GM06990 (cell line): ENCODE results near the gene DLG2.

Source experiments
- DNase-seq: peaks from one replicate; pipeline ENCODE4 v3.0.0-alpha.2; 2011; ENCODE audit not compliant: insufficient read length; ENCODE audit errors: extremely low read depth
- H3K27me3 ChIP-seq: replicated peaks from 2 replicates; pipeline ENCODE4 v1.6.0; 2011; ENCODE audit warnings: low read length; ENCODE audit not compliant: control insufficient read depth, insufficient read depth
- H3K36me3 ChIP-seq: 2 replicates; pipeline ENCODE4 v1.5.1; 2011; ENCODE audit warnings: low read length; ENCODE audit not compliant: control insufficient read depth, insufficient read depth
- H3K4me3 ChIP-seq: replicated peaks from 2 replicates; pipeline ENCODE4 v1.5.1; 2011; ENCODE audit warnings: low read depth, mild to moderate bottlenecking, control low read depth, low read length
- TF ChIP-seq, protein P1 (sequence below): IDR thresholded peaks from 2 replicates; pipeline ENCODE4 v1.5.1; 2011; ENCODE audit warnings: low read length, control low read depth, mild to moderate bottlenecking, inconsistent platforms; ENCODE audit not compliant: insufficient read depth, poor library complexity, severe bottlenecking

DLG2 gene

DNA sequence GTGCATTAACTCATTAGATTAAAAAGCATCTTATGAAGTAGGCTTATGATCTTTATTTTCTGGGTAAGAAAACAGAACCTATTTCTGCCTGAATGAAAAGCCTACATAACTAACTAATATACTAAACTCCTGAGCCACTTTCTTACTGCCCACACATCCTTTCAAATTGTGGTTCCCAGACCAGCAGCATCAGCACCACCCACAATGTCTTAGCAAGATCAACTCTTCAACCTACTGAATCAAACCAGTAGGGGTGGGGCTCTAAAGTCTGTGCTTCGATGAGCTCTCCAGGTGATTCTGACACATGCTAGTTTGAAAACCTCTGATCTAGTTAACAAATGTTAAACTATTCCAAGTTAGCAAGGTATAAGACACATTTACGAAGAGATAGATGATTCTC, 462.4 kb downstream of the DLG2 start:
- DNase-seq = no peak
- TF ChIP-seq, protein P1, sequence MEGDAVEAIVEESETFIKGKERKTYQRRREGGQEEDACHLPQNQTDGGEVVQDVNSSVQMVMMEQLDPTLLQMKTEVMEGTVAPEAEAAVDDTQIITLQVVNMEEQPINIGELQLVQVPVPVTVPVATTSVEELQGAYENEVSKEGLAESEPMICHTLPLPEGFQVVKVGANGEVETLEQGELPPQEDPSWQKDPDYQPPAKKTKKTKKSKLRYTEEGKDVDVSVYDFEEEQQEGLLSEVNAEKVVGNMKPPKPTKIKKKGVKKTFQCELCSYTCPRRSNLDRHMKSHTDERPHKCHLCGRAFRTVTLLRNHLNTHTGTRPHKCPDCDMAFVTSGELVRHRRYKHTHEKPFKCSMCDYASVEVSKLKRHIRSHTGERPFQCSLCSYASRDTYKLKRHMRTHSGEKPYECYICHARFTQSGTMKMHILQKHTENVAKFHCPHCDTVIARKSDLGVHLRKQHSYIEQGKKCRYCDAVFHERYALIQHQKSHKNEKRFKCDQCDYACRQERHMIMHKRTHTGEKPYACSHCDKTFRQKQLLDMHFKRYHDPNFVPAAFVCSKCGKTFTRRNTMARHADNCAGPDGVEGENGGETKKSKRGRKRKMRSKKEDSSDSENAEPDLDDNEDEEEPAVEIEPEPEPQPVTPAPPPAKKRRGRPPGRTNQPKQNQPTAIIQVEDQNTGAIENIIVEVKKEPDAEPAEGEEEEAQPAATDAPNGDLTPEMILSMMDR = no peak
- Histone ChIP-seq H3K27me3 (no peaks in the 10 kb centered on the region), H3K4me3 (no peak overlapping the region), H3K36me3 (no peaks in the 10 kb centered on the region)

DNA sequence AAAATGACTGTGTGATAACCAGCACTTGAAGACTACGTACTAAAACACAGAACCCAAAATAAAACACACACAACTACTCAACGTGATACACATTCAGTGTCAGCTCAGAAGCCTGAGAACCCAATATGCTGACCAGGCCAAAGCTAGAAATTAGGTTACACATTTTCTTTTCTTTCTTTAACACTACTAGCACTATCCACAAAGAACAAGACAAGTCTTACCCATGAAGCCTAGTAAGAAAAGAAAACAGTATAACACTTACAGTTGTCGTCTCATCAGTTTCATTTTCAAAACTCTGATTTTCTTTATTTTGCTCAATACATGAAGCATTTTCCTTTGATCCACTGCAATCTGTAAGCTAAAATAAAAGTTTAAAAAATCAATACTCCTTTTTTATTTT, 472.9 kb downstream of the DLG2 start:
- H3K4me3 ChIP-seq = no peak overlapping the region

DNA sequence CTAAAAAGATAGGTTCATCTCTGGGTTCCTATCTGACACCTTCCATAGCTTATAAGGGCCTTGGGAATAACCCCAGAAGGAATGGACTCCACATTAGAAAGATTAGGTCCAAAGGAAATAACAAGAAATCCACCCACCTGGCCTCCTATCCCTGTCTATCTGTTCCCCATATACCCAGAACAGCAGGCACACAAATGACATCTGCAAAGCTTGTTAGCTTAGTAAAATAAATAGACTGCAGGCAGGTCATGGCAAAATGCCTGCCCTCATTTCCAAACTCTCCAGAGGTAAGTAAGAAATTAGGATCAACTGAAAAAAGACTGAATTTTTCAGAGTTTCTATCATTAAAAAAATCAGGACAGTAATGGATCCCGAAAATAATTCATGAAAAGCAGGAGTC, 489.5 kb downstream of the DLG2 start:
- TF ChIP-seq, protein P1 = no peak
- Histone ChIP-seq H3K36me3 (no peaks in the 10 kb centered on the region), H3K4me3 (no peak overlapping the region), H3K27me3 (no peaks in the 10 kb centered on the region)
- no peak for DNase-seq

More for the DNA sequence above, 472.9 kb downstream of the DLG2 start:
- no peak for DNase-seq
- no peaks in the 10 kb centered on the region for H3K27me3 ChIP-seq
- no peaks in the 10 kb centered on the region for H3K36me3 ChIP-seq
- TF ChIP-seq, protein P1 = no peak

DNA sequence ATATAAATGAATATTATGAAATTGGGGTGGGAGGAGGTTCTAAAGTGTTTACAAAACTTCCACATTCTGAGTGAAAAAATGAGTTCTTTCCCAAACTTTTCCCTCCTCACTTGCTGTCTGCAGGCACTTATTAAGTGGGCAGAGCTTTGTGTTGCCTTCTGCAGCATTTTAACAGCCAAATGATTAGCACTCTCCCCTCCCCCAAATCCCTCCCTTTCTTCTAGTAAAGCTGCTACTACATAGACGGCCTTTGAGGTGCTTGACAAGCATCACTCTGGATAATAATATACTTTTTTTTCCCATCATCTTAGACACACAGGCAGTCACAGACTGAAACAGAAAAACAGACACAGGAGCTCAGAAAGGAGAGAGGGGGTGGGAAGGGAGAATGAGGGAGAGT, 493.5 kb downstream of the DLG2 start:
- H3K27me3 ChIP-seq = no peaks in the 10 kb centered on the region
- TF ChIP-seq, protein P1 = no peak
- H3K36me3 ChIP-seq = no peaks in the 10 kb centered on the region
- no peak overlapping the region for H3K4me3 ChIP-seq
- DNase-seq = no peak

DNA sequence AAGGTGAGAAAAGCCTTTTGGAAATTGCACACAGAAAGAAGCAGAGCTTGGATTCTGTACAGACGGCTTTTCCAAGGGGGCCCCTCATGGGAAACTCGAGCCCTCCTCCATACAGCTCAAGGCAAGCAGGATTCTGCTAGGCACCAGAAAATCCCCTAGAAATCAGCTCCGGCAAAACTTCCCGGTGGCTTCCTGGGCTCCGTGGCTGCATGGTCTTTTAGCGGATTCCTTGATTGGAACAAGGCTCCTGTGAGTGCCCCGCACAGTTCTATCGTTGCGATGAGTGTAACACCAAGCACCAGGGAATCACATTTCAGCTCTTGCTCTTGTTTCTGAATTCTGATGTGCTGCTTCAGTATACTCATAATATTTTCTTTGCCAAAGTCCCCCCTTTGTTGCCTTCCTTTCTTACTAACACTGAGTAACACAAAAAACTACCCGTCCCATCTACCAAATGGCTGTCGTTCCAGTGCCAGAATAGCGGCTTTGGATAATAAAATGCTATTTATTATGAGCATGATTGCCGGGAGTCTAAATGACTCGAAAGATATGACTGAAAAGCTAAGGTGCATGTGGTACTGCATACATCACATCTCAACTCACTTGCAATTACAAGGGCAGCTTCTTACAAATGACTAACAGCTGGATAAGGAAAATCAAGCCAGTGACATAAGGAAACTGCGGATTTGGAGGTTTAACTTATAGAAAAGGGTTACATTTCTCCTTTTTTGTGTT, 494.1 kb downstream of the DLG2 start:
- no peak for DNase-seq
- Histone ChIP-seq H3K36me3 (no peaks in the 10 kb centered on the region), H3K27me3 (no peaks in the 10 kb centered on the region), H3K4me3 (no peak overlapping the region)
- TF ChIP-seq, protein P1 = no peak

DNA sequence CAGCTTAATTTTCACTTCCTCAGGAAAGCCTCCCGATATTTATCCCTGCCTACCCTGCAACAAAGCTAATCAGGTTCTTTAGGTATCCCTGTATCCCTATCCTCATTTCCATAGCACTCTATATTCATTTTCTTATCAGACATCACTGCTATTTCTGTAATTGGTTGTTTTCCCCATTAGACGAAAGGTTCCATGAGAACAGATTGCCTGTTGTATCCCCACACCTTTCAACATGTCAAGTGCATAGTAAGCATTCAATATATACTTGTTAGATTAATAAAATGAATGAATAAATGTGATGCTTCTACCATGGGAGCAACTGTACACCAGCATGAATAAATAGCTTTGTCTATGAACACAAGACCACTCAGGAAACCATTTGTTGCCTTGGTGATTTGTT, 499.8 kb downstream of the DLG2 start:
- TF ChIP-seq, protein P1 = no peak
- Histone ChIP-seq H3K27me3 (no peaks in the 10 kb centered on the region), H3K36me3 (no peaks in the 10 kb centered on the region), H3K4me3 (no peak overlapping the region)
- no peak for DNase-seq
